HL-60/S4 (cell line): ENCODE results near the gene IL6.
"Not testable (repeated sequence)": the region's sequence is repeated elsewhere in the genome, so short reads cannot be mapped to it uniquely, and the experiment has no call there.

Experiments used
- in situ Hi-C: fragments of 300-500 bp; cut with MboI; formaldehyde crosslinking; loops from 2 replicates; pipeline ENCODE4 v1.14.3; 2022; ENCODE audit warnings: low sequenced_read_pairs

The IL6 gene

GRCh38 chr7:22703978-22704610, 22.9 kb upstream of the IL6 start:
- in situ Hi-C loops, result not testable (repeated sequence)

DNA sequence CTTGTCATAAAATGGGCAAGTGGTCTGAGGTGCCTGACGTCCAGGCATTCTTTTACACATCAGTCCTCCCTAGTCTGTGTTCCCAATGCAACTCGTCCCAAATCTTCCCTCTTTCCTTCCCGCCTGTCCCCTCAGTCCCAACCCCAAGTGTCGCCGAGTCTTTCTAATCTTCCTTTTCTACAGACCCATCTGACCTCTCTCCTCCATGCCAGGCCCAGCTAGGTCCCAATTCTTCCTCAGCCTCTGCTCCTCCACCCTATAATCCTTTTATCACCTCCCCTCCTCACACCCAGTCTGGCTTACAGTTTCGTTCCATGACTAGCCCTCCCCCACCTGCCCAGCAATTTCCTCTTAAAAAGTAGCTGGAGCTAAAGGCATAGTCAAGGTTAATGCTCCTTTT, 22.3 kb upstream of the IL6 start:
- in situ Hi-C loops, result not testable (repeated sequence)

DNA sequence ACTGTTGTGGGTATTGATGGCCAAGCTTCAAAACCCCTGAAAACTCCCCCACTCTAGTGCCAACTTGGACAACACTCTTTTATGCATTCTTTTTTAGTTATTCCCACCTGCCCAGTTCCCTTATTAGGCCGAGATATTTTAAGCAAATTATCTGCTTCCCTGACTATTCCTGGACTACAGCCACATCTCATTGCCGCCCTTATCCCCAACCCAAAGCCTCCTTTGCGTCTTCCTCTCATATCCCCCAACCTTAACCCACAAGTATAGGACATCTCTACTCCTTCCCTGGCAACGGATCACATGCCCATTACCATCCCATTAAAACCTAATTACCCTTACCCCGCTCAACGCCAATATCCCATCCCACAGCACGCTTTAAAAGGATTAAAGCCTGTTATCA, 21.1 kb upstream of the IL6 start:
- in situ Hi-C loops, result not testable (repeated sequence)

- in situ Hi-C loops, result not testable (repeated sequence)
These were observed 19.8 kb upstream of the IL6 start for GRCh38 chr7:22707026-22707691.

- in situ Hi-C loops, result not testable (repeated sequence)
These were observed 18.8 kb upstream of the IL6 start for GRCh38 chr7:22708214-22708613.

DNA sequence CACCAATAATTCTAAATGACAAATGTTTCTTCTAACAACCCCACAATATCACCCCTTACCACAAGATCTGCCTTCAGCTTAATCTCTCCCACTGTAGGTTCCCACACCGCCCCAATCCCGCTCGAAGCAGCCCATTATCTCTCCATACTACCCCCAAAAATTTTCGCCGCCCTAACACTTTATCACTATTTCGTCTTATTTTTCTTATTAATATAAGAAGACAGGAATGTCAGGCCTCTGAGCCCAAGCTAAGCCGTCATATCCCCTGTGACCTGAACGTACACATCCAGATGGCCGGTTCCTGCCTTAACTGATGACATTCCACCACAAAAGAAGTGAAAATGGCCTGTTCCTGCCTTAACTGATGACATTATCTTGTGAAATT, 18.3 kb upstream of the IL6 start:
- in situ Hi-C loops, result not testable (repeated sequence)

DNA sequence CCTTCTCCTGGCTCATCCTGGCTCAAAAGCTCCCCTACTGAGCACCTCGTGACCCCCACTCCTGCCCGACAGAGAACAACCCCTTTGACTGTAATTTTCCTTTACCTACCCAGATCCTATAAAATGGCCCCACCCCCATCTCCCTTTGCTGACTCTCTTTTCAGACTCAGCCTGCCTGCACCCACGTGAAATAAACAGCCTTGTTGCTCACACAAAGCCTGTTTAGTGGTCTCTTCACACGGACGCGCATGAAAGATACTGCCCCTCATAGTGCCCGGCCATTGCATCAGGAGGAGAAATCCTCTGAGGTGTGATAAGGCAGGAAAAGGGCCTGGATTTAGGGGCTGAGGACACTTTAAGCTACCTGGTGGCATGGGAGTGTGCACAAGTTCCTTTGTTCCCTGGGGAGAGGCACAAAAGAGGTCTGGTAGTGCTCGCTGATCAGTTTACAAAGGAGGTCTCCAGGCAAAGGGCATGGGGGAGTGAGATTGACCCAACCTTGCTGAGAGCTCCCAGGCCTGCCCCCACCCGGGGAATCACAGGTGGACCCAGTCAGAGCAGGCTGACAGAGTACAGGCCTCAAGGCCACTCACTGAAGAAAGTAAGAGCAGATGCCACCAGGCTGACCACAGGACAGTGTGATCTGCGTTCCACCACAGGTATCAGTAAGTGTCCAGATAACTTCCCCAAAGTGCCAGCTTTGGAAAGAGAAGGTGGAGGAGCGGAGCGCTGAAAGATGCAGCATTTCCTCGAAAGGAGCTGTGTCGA, 17.8 kb upstream of the IL6 start:
- in situ Hi-C loops, result not testable (repeated sequence)

DNA sequence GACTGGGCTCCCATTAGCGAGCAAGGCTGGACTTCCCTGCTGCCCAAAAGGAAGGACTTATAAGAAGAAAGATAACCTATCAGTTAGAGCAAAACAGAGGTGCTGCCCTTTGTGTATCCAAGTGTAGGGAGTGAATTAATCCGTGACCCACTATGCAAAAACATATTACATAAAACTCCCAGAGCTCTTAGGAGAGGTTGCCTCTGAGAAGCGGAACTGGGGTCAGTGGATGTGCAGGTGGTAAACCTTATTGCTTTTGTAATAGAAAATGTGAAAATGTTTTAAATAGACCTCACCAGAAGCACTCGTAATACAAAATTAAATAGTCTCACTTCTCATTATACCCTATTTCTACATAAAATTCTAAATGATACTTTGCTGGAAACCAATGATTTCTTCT, 17.1 kb upstream of the IL6 start:
- in situ Hi-C loops, result no loop called here

DNA sequence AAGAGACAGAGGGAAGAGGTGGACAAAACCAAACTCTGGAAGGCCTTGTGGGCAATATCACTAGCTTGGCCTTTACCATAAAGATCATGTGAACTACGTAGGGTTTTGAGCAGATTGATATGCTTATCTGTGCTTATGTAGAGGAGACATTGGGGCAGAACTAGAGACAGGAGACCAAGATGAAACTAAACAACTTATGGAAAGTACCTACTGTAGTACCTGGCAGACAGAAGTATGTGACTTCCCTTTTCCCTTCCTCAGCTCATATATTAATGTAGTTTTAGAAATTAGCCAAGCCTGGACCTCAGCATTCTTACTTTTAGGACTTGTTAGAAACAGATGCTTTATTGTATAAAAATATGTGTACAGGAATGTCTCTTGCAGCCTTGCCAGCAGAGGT, 14.0 kb upstream of the IL6 start:
- in situ Hi-C loops, result no loop called here

DNA sequence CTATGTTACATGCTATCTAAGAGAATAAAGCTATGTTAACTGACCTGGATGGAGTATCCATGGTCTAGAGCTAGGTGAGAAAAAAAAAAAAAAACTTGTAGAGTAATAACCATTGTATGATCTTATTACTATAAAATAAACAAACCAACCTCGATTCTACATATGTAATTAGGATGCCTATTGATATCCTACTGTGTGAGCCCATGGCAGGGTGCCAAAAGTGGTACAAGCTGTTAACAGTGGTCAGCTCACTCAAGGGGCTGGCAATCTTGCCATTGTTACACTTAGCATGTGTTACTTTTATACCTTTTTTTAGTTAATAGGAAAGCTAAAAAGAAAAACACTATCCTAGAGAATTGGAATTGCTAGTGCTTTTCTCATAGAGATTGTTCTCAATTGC, 13.5 kb upstream of the IL6 start:
- in situ Hi-C loops, result no loop called here

DNA sequence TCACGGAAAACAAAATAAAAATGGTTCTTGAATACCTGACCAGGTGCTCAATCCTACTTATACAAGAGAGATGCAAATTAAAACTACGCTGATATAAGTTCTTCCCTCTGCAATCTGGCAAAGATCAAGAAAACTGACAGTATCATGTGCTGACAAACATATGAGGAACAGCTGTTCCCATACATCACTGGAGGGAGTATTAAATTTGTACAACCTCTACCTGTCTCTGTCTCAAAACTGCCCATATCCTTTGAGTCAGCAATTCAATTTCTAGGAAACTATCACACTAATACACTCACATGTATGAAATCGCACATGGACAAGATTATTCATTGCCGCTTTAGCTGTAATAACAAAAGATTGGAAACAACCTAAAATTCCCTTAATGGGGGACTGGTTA, 11.0 kb upstream of the IL6 start:
- in situ Hi-C loops, result no loop called here

GRCh38 chr7:22717760-22718159, 9.2 kb upstream of the IL6 start:
- in situ Hi-C loops, result no loop called here

- in situ Hi-C loops, result no loop called here
These were observed 8.7 kb upstream of the IL6 start for GRCh38 chr7:22718200-22718711.

- in situ Hi-C loops, result no loop called here
These were observed 8.0 kb upstream of the IL6 start for GRCh38 chr7:22718911-22719420.

GRCh38 chr7:22720791-22721786, 5.9 kb upstream of the IL6 start:
- in situ Hi-C loops, result loop anchor here (5.0 kb wide), 1 partner anchor 159 kb away; no protein-coding TSS in a partner anchor

- in situ Hi-C loops, result loop anchor here (5.0 kb wide), 1 partner anchor 160 kb away; no protein-coding TSS in a partner anchor
These were observed 4.3 kb upstream of the IL6 start for GRCh38 chr7:22722536-22723180.

DNA sequence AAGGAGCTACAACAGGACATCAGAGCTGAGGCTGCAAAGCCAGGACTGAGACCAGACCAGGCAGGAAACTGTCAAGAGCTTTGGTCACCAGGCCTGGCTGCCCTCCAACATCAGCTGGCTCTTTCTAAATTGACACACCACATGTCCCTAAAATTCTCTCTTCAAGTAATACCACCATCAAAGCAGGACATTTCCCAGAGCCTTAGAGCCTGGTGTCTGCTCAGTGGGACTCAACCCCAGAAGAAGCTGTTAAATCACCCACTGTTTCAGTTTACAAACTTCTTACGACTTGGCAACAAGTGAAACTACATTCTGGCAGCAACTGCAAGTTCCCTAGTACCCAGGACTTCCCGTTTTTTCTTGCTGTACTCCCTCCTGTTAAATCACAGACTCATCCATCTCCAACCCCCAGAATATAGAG, 3.8 kb upstream of the IL6 start:
- in situ Hi-C loops, result loop anchor here (5.0 kb wide), 1 partner anchor 161 kb away; no protein-coding TSS in a partner anchor

GRCh38 chr7:22723637-22724036, 3.4 kb upstream of the IL6 start:
- in situ Hi-C loops, result loop anchor here (5.0 kb wide), 1 partner anchor 161 kb away; no protein-coding TSS in a partner anchor

- in situ Hi-C loops, result loop anchor here (5.0 kb wide), 1 partner anchor 163 kb away; no protein-coding TSS in a partner anchor
These were observed 2.1 kb upstream of the IL6 start for GRCh38 chr7:22724861-22725260.

DNA sequence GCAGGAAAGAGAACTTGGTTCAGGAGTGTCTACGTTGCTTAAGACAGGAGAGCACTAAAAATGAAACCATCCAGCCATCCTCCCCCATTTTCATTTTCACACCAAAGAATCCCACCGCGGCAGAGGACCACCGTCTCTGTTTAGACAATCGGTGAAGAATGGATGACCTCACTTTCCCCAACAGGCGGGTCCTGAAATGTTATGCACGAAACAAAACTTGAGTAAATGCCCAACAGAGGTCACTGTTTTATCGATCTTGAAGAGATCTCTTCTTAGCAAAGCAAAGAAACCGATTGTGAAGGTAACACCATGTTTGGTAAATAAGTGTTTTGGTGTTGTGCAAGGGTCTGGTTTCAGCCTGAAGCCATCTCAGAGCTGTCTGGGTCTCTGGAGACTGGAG, 1.4 kb upstream of the IL6 start:
- in situ Hi-C loops, result no loop called here
